ENCODE data around the gene P4HA1.
"Not testable (repeated sequence)": the region's sequence is repeated elsewhere in the genome, so short reads cannot be mapped to it uniquely, and the experiment has no call there.

Gene P4HA1

DNA sequence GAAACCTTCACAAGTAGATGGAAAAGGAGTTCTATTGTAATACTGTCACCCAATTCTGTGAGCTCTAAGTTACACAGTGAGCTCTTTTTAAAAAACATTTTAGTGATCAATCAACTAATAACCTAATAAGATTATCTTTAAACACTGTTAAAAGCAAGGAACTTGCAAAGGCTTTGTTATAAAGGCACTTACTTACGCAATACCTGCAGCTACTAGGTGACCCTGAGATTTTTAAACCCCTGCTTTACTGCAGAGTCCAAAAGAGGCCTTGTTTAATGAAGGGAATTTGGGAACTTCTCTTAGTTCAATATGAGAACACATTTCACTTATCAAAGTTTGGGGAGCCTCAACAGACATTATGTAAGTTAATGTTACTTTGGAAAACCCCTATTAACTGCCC is 53.3 kb downstream of the P4HA1 start:
- DNase-seq (ENCODE audit: low read depth): no peak

DNA sequence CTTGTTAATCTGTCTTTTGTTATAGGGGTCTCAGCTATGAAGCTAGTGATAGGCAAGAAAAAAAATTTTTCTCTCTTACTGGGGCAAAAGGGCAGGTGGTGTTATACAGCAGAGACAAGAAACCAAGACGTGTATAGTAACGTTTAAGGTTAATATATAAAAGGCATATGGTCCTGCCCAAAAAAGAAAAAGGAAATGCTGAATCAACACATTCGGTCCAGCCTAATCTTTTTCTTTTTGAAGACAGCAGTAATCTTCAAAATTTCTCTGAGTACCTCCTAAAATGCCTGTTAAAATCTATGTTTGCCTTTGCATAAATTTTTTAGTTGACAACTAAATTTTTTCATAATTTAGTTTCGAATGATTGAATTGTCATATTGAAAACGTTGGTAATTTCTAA is 54.5 kb downstream of the P4HA1 start:
- no peak for DNase-seq (ENCODE audit: low read depth)

GRCh38 chr10:73039635-73040034 is 57.0 kb downstream of the P4HA1 start:
- DNase-seq (ENCODE audit: low read depth): no peak

DNA sequence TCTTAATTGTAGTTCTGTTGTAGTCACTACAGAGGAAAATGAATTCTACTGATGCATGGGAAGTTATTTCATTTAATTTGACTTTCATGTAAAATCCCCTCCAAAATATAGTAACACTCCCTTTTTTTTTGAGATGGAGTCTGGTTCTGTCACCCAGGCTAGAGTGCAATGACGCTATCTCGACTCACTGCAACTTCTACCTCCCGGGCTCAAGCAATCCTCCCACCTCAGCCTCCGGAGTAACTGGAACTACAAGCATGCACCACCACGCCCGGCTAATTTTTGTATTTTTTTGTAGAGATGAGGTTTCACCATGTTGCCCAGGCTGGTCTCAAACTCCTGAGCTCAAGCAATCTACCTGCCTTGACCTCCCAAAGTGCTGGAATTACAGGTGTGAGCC is 60.4 kb downstream of the P4HA1 start:
- not testable (repeated sequence) for DNase-seq (ENCODE audit: low read depth)

DNA sequence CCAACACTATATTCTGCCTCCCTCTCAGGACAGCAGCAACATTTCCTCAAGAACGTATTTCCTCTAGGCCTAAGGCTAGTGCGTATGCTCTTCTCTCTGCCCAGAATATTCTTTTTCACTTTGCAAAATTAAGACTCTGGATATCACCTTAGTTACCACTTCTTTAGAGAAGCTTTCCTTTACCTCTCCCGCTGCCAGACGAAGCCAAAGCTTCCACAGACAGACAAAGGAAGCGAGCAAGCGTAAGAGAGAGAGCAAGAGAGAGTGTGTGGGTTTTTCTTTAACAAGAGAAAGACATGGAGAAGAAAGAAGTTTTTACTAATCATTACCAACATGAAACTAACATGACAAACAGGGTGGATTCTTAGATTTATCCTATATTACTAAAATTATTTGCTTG is 64.1 kb downstream of the P4HA1 start:
- no peak for DNase-seq (ENCODE audit: low read depth)

- DNase-seq (ENCODE audit: low read depth): not testable (repeated sequence)
Observed at GRCh38 chr10:73026623-73027022, 70.0 kb downstream of the P4HA1 start.

DNA sequence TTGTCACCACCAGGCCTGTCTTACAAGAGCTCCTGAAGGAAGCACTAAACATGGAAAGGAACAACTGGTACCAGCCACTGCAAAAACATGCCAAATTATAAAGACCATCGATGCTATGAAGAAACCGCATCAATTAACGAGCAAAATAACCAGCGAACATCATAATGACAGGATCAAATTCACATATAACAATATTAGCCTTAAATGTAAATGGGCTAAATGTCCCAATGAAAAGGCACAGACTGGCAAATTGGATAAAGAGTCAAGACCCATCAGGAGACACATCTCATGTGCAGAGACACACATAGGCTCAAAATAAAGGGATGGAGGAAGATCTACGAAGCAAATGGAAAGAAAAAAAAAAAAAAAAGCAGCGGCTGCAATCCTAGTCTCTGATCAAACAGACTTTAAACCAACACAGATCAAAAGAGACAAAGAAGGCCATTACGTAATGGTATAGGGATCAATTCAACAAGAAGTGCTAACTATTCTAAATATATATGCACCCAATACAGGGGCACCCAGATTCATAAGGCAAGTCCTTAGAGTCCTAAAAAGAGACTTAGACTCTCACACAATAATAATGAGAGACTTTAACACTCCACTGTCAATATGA is 73.1 kb downstream of the P4HA1 start:
- not testable (repeated sequence) for DNase-seq (ENCODE audit: low read depth)

GRCh38 chr10:73022961-73023360 is 73.7 kb downstream of the P4HA1 start:
- DNase-seq (ENCODE audit: low read depth): not testable (repeated sequence)

DNA sequence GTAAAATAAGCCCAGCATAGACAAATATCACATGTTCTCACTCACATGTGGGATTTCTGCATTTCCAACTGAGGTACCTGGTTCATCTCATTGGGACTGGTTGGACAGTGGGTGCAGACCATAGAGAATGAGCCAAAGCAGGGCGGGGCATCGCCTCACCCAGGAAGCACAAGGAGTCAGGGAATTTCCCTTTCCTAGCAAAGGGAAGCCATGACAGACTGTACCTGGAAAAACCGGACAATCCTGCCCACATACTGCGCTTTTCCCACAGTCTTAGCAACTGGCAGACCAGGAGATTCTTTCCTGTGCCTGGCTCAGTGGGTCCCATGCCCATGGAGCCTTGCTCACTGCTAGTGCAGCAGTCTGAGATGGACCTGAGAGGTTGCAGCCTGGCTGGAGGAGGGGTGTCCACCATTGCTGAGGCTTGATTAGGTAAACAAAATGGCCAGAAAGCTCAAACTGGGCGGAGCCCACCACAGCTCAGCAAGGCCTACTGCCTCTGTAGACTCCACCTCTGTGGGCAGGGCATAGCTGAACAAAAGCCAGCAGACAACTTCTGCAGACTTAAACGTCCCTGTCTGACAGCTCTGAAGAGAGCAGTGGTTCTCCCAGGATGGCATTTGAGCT is 75.0 kb downstream of the P4HA1 start:
- DNase-seq (ENCODE audit: low read depth): not testable (repeated sequence)

- DNase-seq (ENCODE audit: low read depth): no peak
Observed at GRCh38 chr10:73021050-73021449, 75.6 kb downstream of the P4HA1 start.

GRCh38 chr10:73019100-73019499 is 77.6 kb downstream of the P4HA1 start:
- no peak for DNase-seq (ENCODE audit: low read depth)

DNA sequence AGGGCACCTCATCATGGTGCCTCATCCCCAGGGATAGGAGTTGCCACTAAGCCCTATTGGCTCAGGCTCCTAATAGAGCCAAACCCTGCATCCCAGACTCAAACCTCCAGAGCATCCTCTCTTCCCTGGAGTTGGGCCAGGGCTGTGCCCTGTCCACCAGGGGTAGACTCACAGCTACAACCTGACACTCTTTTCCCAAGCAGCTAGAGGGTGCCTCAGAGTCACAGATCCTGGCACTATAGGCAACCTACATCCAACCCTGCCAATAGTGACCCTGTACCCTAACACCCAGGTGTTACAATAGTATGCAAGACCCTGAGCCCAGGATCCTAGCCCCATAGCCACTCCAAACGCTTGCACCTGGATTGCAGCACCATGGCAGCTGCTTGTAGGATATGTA is 78.0 kb downstream of the P4HA1 start:
- DNase-seq (ENCODE audit: low read depth): no peak

DNA sequence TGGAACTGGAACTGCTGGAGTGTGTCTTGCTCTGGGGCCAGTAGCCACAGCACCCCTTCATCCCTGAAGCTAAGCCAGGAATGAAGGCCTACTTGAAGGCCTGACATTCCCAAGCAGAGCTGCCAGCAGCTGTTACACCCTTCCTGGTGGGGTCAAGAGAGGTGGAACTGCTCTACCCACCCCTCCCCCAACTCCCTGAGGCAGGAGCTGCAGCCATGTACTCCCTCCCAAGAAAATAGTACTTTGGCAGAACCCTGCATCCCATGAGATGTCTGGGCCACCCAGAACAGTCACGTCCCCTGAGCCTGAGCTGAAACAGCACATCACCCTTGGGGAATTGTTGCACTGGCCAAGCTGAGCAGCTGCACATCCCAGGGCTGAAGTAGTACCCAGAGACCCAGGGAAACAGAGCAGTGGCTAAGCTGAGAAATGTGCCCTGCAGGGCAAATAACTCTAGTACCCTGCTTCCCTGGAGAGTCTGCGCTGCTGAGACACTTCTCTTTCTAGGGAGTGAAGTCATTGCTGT is 78.6 kb downstream of the P4HA1 start:
- no peak for DNase-seq (ENCODE audit: low read depth)

GRCh38 chr10:73015779-73016178 is 80.9 kb downstream of the P4HA1 start:
- DNase-seq (ENCODE audit: low read depth): no peak

- no peak for DNase-seq (ENCODE audit: low read depth)
Observed at GRCh38 chr10:73003822-73004221, 92.8 kb downstream of the P4HA1 start.

DNA sequence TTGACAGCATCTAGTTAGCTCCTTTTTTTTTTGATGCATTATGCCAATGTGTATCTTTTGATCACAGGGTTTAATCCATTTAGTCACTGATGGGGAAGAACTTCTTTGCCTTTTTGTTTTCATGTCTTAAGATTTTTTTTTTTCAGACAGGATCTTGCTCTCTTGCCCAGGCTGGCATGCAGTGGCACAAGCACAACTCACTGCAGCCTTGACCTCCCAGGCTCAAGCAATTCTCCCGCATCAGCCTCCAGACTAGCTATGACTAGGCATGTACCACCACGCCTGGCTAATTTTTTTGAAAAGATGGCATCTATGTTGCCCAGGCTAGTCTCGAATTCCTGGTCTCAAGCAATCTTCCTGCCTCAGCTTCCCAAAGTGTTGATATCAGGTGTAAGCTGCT is 95.7 kb downstream of the P4HA1 start:
- DNase-seq (ENCODE audit: low read depth): no peak

DNA sequence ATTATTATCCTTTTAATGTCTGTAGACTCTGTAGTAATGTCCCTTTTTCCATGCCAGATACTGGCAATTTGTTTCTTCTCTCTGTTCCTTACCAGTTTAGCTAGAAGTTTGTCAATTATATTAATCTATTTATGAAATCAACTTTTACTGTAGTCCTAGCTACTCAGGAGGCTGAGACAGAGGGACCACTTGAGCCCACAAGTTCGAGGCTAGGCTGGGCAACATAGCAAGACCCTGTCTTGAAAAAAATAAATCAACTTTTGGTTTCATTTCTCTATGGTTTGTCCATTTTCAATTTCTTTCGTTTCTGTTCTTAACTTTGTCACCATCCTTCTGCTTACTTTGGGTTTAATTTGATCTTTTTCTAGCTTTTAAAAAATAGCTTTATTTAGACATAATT is 99.6 kb downstream of the P4HA1 start:
- DNase-seq (ENCODE audit: low read depth): no peak

DNA sequence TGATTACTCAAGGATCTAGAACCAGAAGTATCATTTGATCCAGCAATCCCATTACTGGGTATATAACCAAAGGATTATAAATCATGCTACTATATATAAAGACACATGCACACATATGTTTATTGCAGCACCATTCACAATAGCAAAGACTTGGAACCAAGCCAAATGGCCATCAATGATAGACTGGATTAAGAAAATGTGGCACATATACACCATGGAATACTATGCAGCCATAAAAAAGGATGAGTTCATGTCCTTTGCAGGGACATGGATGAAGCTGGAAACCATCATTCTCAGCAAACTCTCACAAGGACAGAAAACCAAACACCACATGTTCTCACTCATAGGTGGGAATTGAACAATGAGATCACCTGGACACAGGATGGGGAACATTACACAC is 101.2 kb downstream of the P4HA1 start:
- not testable (repeated sequence) for DNase-seq (ENCODE audit: low read depth)

DNA sequence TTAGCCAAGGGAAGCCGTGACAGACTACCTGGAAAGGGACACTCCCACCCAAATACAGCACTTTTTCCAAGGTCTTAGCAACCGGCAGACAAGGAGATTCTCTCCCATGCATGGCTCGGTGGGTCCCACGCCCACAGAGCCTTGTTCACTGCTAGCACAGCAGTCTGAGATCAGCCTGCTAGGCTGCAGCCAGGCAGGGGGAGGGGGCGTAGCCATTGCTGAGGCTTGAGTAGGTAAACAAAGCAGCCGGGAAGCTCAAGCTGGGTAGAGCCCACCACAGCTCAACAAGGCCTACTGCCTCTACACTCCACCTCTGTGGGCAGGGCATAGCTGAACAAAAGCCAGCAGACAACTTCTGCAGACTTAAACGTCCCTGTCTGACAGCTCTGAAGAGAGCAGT is 106.9 kb downstream of the P4HA1 start:
- DNase-seq (ENCODE audit: low read depth): not testable (repeated sequence)

DNA sequence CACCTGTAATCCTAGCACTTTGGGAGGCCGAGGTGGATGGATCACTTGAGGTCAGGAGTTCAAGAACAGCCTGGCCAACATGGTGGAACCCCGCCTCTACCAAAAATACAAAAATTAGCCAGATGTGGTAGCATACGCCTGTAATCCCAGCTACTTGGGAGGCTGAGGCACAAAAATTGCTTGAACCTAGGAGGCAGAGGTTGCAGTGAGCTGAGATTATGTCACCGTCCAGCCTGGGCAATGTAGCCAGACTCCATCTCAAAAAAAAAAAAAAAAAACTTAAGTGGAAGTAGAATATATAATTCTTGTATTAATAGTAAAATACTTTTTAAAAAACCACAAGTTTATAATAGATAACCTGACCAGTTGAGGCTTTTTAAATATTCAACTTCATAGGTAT is 112.0 kb downstream of the P4HA1 start:
- not testable (repeated sequence) for DNase-seq (ENCODE audit: low read depth)

- DNase-seq (ENCODE audit: low read depth): no peak
Observed at GRCh38 chr10:72981882-72982529, 114.7 kb downstream of the P4HA1 start.

- DNase-seq (ENCODE audit: low read depth): no peak
Observed at GRCh38 chr10:72981028-72981881, 115.4 kb downstream of the P4HA1 start.

Measured in stimulated activated CD8-positive, alpha-beta memory T cell treated with anti-CD3 and anti-CD28 coated beads, Interleukin-12 subunit alpha, Interleukin-12 subunit beta, amount 100 ng/mL, for 4 hours (primary cell).